GM19035 (cell line): ENCODE results near the gene OR5W2.
"Not testable (repeated sequence)": the region's sequence is repeated elsewhere in the genome, so short reads cannot be mapped to it uniquely, and the experiment has no call there.

Source experiments
- ATAC-seq: cut with Tn5 transposase; IDR thresholded peaks from one replicate; pipeline ENCODE4 v1.9.1; 2021; ENCODE audit not compliant: unreplicated experiment

Gene OR5W2

DNA sequence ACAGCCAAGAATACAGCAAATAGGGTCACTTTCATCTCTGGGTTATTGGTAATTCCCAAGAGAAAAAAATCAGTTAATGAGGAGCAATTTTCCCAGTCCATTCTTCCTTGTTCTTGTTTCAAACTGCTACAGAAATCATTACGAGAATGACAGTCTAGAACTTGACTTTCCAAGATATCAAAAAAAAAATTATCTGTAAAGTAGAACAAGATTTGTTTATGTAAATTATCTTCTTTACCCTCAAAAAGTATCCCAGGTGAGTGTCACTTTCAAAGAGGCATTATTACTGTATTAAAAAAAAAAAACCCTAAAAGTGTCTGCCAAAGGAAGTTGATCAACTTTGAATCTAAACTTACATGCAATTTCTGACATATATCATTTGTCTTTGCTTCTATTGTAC is at the start of gene OR5W2:
Gene OR5W2, minus strand, starts transcription at position 101 of the 400 bp plus-strand sequence. Its CDS starts 0 bp downstream, at position 101.
- ATAC-seq = no peak

DNA sequence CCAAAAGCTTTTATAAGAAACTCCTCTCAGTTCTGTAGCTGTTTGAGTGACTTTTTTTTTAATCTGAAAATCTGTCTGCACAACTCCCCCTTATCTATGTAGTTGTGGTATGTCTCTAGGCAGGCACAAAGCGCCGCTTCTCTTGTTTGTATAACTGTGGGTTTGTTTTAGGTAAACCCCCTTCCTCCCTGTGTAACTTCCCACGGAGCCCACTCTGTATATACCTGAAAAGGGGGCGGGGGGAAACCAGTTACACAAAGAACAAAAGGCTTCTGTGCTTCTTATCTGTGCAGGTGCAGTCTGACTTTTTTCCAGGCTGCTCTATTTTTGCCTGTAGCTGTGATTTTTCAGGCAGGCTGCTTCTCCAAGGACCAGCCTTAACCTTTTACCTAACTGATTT is 42.1 kb upstream of the OR5W2 start:
- no peak for ATAC-seq

DNA sequence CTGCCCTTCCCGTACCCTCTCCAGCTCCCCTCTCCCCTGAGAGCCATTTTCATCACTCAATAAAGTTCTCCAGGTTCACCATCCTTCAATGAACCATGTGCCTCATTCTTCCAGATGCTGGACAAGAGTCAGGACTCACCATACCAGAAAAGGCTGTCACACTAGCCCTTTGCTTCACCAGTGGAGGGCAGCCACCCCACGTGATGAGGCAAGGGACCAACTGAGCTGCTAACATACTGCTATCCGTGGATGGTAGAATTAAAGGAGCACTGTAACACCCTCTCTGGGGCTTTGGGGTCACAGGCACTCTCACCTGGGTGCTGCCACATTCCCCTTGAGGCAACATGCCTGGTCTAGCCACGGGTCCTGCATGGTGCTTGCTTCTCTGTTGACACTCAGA is 34.9 kb upstream of the OR5W2 start:
- ATAC-seq = no peak

DNA sequence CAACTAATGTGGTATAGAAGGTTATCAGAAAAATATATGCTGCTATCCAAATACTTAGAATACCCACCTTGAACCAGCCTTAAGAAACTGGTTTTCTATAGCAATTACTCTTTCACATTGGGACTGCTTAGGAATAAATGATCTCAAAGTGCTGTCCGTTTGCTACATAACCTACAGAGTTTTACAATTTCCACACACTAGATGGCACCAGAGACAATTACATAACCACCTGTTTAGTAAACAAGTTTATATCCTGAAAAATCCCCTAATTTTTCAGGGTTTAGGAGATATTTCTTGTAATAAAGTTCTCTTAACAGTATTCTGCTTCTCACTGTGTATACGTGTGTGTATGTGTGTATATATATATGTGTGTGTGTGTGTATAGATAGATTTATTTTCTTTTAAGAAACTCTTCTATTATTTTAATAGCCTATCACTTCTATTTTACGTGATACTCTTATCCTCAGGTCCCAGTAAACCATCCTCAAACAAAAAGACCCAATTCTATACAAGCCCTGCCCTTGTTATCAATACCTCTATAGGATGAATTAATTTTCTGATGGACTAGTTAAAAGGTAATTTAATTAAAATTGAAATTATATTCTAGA is 28.5 kb upstream of the OR5W2 start:
- no peak for ATAC-seq

DNA sequence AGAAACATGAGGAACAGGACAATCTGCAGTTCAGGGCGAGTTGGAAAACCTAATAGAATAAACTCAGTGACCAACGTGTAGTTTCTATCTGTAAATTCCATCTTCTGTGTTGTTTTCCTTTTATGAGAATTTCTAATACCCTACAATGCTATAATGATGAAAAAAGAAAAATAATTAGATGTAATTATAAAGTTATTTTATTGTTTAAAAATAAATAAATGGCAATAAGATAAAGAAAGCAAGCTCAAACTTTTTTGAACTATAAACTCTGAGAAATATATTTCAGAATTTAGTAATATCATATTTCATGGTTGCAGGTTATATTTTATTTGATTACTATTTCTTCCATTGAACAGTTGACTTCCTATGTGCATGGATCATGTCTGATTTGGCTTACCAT is 21.9 kb upstream of the OR5W2 start, which contains the start of gene OR5I1:
Gene OR5I1, minus strand, starts transcription at position 101 of the 400 bp plus-strand sequence. Its CDS starts 0 bp downstream, at position 101.
- no peak for ATAC-seq

DNA sequence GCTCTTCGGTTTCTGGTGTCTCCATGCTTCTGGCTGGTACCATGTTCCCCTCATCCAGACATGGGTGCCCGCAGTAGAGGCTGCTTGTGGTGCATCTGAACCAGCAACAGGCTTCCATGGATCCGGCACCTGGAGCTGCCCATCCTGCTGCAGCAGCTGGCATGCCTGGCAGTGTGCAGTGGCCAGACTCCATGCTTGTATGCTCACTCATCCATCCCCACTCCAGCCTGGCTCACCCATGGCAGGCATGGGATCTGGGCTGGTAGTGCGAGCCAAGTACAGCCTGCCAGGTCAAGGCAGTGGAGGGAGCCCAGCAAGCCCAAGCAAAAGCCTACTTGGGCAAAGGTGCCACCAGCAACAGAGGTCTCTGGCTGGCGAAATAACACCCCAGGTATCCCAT is 6.2 kb upstream of the OR5W2 start:
- no peak for ATAC-seq

DNA sequence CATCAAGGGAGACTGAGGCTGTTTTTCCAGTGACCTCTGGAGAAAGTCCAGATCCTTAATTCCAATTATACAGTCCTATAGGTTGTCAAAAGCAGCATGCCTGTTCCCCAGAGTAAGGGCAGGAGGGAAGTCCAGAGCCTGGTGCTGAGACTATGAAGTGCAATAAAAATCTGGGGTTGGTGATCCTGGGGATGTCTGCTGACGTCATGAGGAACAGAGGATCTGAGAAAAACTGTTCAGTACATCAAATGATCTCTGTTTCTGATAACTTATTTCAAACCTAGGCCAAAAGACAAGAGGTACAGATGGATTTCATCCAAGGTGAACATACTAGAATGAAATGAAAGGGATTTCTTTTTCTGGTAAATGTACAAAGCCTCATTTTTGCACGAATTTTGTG is 12.1 kb downstream of the OR5W2 start:
- no peak for ATAC-seq

DNA sequence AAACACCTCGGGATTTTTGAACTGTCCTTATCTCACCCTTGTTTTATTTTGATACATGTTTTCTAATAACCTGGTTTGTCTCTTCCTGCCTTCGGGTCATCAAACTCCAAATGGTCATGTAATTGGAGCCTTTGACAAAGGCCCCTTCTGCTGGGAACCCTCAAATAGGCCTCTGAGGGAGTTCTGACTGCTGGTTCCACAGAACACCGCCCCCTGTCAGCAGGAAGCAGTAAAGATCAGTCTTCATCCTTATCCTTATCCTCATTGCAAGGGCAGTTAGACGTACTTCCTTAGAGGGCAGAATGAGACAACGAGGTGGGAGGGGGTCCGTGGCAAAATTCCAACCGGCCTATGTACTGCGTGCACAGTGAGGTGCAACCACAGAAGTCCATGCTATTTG is 19.2 kb downstream of the OR5W2 start:
- ATAC-seq = no peak

DNA sequence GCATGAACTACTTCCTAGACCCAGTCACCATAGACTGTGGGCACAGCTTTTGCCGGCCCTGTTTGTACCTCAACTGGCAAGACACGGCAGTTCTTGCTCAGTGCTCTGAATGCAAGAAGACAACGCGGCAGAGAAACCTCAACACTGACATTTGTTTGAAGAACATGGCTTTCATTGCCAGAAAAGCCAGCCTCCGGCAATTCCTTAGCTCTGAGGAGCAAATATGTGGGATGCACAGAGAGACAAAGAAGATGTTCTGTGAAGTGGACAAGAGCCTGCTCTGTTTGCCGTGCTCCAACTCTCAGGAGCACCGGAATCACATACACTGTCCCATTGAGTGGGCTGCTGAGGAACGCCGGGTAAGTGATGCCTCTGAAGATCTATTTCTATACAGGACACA is 28.9 kb downstream of the OR5W2 start:
- ATAC-seq = not testable (repeated sequence)

DNA sequence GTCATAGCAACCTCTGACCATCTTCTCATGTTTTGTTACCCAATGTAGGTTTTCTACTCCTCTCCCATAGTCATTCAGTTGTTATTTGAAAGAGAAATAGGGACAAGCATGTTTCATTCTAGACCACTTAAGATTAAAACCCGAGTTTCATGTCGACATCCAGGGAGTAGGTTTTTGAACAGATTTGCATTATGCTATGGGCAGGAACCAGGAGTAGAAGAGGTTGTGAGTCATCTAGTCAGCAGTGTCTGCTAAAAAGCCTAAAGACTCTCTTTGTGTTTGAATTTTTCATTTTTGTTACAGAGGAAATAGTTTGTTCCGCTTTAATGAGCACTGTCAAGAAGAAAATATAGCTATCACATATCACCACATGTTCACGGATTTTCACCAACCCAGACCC is 29.4 kb downstream of the OR5W2 start:
- not testable (repeated sequence) for ATAC-seq

DNA sequence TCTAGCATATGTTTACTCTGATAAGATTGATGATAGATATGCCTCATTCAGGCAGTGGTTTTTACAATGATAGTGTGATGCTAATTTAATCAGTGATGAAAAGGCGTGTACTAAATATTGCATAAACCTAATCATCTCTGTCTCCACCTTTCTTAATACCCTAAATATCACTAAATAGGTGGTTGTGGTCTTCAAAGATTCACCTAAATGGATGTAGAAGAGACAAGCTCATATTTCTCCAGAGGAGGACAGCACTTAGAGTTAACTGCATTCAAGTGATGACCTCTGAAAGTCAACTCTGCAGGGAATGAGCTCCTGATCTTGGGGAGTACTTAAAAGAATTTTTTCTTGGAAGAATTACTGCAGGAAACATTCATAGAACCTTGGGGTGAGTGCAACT is 31.4 kb downstream of the OR5W2 start, which contains the start of gene TRIM51:
Gene TRIM51, plus strand, starts transcription at position 301 of the 400 bp plus-strand sequence. CDS start 2,132 bp downstream, outside the sequence.
- not testable (repeated sequence) for ATAC-seq

DNA sequence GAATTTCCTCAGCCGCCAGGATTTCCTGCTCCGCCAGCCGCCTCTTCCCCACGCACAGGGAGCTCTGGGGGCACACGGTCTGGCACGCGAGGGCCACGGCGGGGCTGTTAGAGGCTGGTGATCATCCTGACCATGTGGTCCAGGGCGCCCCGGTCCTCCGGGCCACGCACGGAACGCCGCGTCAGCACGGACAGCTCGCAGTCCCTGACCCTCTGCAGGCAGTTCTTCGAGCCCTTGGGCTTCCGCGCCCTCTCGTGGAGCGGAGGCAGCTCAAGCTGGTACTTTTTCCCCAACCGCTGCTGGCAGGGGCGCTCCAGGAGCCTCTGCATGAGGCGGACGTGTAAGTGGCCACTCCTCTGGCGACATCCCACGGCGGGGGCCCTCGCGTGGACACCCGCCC is 41.2 kb downstream of the OR5W2 start:
- ATAC-seq = not testable (repeated sequence)

DNA sequence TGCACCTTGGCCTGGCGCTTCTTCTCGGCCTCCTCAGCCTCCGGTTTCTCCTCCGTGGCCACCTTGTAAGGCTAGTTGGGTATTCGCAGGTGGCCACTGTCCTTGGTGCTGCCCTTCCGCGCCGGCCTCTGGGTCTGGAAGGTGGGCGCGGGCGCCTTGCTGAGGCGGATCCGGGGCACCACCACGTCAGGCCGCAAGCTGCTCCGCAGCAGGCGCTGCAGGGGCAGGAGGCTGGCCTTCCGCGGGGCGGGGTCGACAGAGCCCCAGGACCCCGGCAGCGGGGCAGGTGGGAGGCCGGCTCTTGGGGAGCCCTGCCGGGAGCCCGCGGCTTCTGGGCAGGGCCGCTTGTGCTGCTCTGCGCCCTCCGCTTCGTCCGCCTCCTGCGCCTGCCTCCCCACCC is 41.7 kb downstream of the OR5W2 start:
- ATAC-seq = not testable (repeated sequence)

DNA sequence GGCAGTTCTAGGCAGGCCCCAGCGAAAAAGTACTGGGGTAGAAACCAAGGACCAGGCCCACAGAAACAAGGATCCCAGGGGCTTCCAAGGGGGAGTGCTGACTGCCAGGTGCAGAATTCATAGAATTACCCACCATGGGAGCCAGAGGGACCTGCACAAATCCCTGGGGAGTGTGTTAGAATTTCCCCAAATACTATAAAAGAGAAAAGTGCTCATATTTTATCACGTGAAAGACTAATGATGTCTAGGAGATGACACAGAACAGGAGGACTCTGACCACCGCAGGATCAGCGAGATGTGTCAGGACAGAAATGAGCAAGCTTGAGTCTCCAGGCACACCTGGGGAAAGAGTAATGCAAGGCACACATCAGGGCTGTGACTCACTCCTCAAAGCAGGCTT is 47.0 kb downstream of the OR5W2 start:
- ATAC-seq = not testable (repeated sequence)
